HepG2 (cell line): Measurements from ENCODE around the gene ZNF618. TPM values are rescaled to one million over a fixed set of nuclear protein-coding genes. Genes with fewer than 3 reads are reported as not detected.

Source experiments
- ASH2L ChIP-seq: fragments of 300-600, 200-600 bp; sonication (generic); IDR thresholded peaks from 2 replicates; pipeline ENCODE4 v1.7.0; 2017; ENCODE audit warnings: low read depth, mild to moderate bottlenecking, moderate library complexity, mixed read lengths, low read length; ENCODE audit not compliant: insufficient read length
- FLYWCH1 ChIP-seq: sonication (generic); formaldehyde crosslinking; IDR thresholded peaks from 2 replicates; pipeline ENCODE4 v1.8.1; 2023; ENCODE audit warnings: mild to moderate bottlenecking, missing genetic modification reagents
- FOXP4 ChIP-seq: sonication (generic); formaldehyde crosslinking; IDR thresholded peaks from 2 replicates; pipeline ENCODE4 v1.4.0; 2020; ENCODE audit warnings: missing genetic modification reagents
- GATAD2A ChIP-seq: IDR thresholded peaks from 2 replicates; pipeline ENCODE4 v1.6.1; 2016
- HOXD1 ChIP-seq: sonication (generic); formaldehyde crosslinking; IDR thresholded peaks from 2 replicates; pipeline ENCODE4 v1.5.0; 2020; ENCODE audit warnings: missing genetic modification reagents
- KLF13 ChIP-seq: sonication (generic); formaldehyde crosslinking; IDR thresholded peaks from 2 replicates; pipeline ENCODE4 v1.4.0; 2020; ENCODE audit warnings: mild to moderate bottlenecking, missing genetic modification reagents
- NCOA1 ChIP-seq: sonication (generic); formaldehyde crosslinking; IDR thresholded peaks from 2 replicates; pipeline ENCODE4 v1.9.0; 2021; ENCODE audit warnings: missing genetic modification reagents
- SP1 ChIP-seq, 2 experiments: fragments of 450-650 bp in 1 of 2; sonication (generic) in 1 of 2; formaldehyde crosslinking in 1 of 2; IDR thresholded peaks; 2 replicates each; pipeline versions ENCODE4 v1.4.0 to v1.6.1; 2016 to 2020; ENCODE audit warnings: missing genetic modification reagents in 1 of 2
- TEAD2 ChIP-seq: sonication (generic); formaldehyde crosslinking; IDR thresholded peaks from 2 replicates; pipeline ENCODE4 v1.9.0; 2021; ENCODE audit warnings: missing genetic modification reagents
- ZKSCAN8 ChIP-seq: IDR thresholded peaks from 2 replicates; pipeline ENCODE4 v1.6.1; 2016; ENCODE audit warnings: borderline replicate concordance, missing genetic modification reagents, missing compliant biosample characterization
- ZNF101 ChIP-seq: sonication (generic); formaldehyde crosslinking; IDR thresholded peaks from 2 replicates; pipeline ENCODE4 v1.4.0; 2020; ENCODE audit warnings: mild to moderate bottlenecking, low read depth, missing genetic modification reagents, borderline replicate concordance
- ZNF276 ChIP-seq: sonication (generic); formaldehyde crosslinking; IDR thresholded peaks from 2 replicates; pipeline ENCODE4 v1.4.0; 2020; ENCODE audit warnings: mild to moderate bottlenecking, low read depth, missing genetic modification reagents
- ZNF746 ChIP-seq: sonication (generic); formaldehyde crosslinking; IDR thresholded peaks from 2 replicates; pipeline ENCODE4 v1.8.0; 2022; ENCODE audit warnings: mild to moderate bottlenecking, missing genetic modification reagents
- ZNF766 ChIP-seq: sonication (generic); formaldehyde crosslinking; IDR thresholded peaks from 2 replicates; pipeline ENCODE4 v1.5.0; 2020; ENCODE audit warnings: missing genetic modification reagents, borderline replicate concordance
- ZSCAN5A ChIP-seq: sonication (generic); formaldehyde crosslinking; IDR thresholded peaks from 2 replicates; pipeline ENCODE4 v1.8.0; 2022; ENCODE audit warnings: mild to moderate bottlenecking, missing genetic modification reagents, borderline replicate concordance
- polyA plus RNA-seq, 8 experiments: library from polyadenylated mRNA; depleted of rRNA in 3 of 8; stranded (reverse) in 7 of 8; unstranded in 1 of 8; fragments of >200 nt; fragmentation: Illumina TruSeq in 4 of 8; extraction: Trizol in 4 of 8; gene quantifications; 2 replicates each; pipeline versions ENCODE4 v1.2.1 to v1.2.3, GENCODE V29; 2011 to 2016; ENCODE audit warnings: low read depth in 4 of 8, missing spikeins in 1 of 8, mixed read lengths in 1 of 8; ENCODE audit not compliant: insufficient read depth in 1 of 8
- total RNA-seq, 5 experiments: library from RNA; depleted of rRNA; stranded (reverse); fragments of >200 nt; fragmentation: Illumina TruSeq; extraction: Trizol; gene quantifications; 2 replicates each; pipeline ENCODE4 v1.2.3, GENCODE V29; 2016; ENCODE audit warnings: low read depth in 1 of 5
- TF ChIP-seq, protein P1 (sequence below): sonication (generic); formaldehyde crosslinking; IDR thresholded peaks from 2 replicates; pipeline ENCODE4 v1.8.0; 2022; ENCODE audit warnings: missing genetic modification reagents, mild to moderate bottlenecking, moderate library complexity, borderline replicate concordance
- TF ChIP-seq, protein P2 (sequence below): sonication (generic); formaldehyde crosslinking; IDR thresholded peaks from 2 replicates; pipeline ENCODE4 v1.5.0; 2020; ENCODE audit warnings: missing genetic modification reagents
- TF ChIP-seq, protein P3 (sequence below): IDR thresholded peaks from 2 replicates; pipeline ENCODE4 v1.6.1; 2012; ENCODE audit warnings: inconsistent platforms
- TF ChIP-seq, protein P4 (sequence below): sonication (generic); formaldehyde crosslinking; IDR thresholded peaks from 2 replicates; pipeline ENCODE4 v1.5.1; 2020; ENCODE audit warnings: missing genetic modification reagents, mild to moderate bottlenecking, borderline replicate concordance

The ZNF618 gene
- total and polyA plus RNA-seq, 2 of the 13 experiments (the other 11 are each of a cell fraction or from before 2014, with no cell fraction given) = 0.07 TPM

DNA sequence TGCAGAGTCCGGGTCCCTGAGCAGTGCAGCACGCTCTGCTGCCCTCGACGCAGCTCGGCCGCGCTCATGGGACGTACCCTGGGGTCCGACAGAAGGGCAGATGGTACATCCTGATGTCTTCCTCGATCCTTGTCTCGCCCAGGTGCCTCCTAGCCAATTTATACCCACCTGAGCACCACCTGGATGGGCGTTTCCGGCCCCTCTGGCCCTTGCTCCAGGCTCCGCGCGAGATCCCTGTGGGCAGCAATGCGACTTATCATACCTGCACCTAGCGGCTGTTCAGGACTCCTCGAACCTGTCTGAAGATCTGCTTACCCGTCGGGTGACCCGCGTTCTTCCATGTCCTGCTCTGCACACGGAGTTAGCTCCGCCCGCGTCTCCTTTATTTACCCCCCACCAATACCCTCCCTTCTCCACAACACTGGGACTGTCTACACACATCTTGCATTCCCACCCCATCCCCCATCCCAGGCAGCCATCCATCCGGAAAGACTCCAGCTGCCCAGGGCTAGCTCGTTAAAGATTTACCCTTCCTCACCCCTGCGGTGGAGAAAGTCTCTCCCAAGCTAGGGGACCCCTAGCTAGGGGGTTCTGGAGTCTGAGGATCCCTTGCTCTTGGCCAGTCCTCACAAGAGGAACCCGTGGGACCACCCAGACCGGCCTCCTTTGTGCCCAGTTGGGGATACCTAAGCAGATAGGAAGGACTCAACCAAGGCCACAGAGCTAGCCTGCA is 223.0 kb downstream of the ZNF618 start, which contains the start of gene KIF12 (continued):
- TF ChIP-seq ZNF766 (CRISPR knock-in tag) (no peak), ZNF101 (CRISPR knock-in tag) (no peak), FOXP4 (CRISPR knock-in tag) (peak; percentile 85), HOXD1 (CRISPR knock-in tag) (no peak), ZNF276 (CRISPR knock-in tag) (0 out of 2 replicates have a peak, but pooled peaks have one; percentile 32), FLYWCH1 (CRISPR knock-in tag) (no peak), ASH2L (peak; percentile 33), KLF13 (no peak), TEAD2 (CRISPR knock-in tag) (no peak), SP1 (IDR thresholded peaks at IDR 0.05) (no peak), SP1 (CRISPR knock-in tag; IDR thresholded peaks at IDR 0.05) (no peak; the same call in 1 of the 2 replicates), ZSCAN5A (CRISPR knock-in tag) (no peak), NCOA1 (CRISPR knock-in tag) (no peak), ZKSCAN8 (CRISPR knock-in tag) (no peak), GATAD2A (CRISPR knock-in tag) (no peak; the same call in 1 of the 2 replicates), ZNF746 (CRISPR knock-in tag) (peak; percentile 64; the same call in 1 of the 2 replicates)
- TF ChIP-seq, protein P1, sequence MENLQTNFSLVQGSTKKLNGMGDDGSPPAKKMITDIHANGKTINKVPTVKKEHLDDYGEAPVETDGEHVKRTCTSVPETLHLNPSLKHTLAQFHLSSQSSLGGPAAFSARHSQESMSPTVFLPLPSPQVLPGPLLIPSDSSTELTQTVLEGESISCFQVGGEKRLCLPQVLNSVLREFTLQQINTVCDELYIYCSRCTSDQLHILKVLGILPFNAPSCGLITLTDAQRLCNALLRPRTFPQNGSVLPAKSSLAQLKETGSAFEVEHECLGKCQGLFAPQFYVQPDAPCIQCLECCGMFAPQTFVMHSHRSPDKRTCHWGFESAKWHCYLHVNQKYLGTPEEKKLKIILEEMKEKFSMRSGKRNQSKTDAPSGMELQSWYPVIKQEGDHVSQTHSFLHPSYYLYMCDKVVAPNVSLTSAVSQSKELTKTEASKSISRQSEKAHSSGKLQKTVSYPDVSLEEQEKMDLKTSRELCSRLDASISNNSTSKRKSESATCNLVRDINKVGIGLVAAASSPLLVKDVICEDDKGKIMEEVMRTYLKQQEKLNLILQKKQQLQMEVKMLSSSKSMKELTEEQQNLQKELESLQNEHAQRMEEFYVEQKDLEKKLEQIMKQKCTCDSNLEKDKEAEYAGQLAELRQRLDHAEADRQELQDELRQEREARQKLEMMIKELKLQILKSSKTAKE (CRISPR knock-in tag) = no peak
- TF ChIP-seq, protein P2, sequence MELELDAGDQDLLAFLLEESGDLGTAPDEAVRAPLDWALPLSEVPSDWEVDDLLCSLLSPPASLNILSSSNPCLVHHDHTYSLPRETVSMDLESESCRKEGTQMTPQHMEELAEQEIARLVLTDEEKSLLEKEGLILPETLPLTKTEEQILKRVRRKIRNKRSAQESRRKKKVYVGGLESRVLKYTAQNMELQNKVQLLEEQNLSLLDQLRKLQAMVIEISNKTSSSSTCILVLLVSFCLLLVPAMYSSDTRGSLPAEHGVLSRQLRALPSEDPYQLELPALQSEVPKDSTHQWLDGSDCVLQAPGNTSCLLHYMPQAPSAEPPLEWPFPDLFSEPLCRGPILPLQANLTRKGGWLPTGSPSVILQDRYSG (CRISPR knock-in tag) = no peak
- TF ChIP-seq, protein P3, sequence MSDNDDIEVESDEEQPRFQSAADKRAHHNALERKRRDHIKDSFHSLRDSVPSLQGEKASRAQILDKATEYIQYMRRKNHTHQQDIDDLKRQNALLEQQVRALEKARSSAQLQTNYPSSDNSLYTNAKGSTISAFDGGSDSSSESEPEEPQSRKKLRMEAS = no peak; the same call in none of the 2 replicates
- TF ChIP-seq, protein P4, sequence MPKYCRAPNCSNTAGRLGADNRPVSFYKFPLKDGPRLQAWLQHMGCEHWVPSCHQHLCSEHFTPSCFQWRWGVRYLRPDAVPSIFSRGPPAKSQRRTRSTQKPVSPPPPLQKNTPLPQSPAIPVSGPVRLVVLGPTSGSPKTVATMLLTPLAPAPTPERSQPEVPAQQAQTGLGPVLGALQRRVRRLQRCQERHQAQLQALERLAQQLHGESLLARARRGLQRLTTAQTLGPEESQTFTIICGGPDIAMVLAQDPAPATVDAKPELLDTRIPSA (CRISPR knock-in tag) = no peak
